Body of pancreas (tissue), 4 donors: ENCODE results near the gene SNF8. TPM values are rescaled to one million over a fixed set of nuclear protein-coding genes. Genes with fewer than 3 reads are reported as not detected.

Source experiments
- ATAC-seq: fragments of 150-250 bp; one replicate; pipeline ENCODE4 v1.9.1; 2016
- DNase-seq, 4 donors: peaks; one replicate each; pipeline ENCODE4 v3.0.0-alpha.2; 2019
- H3K27ac ChIP-seq, 4 donors: fragments of 200-600 bp; sonication (generic); 1 replicate in 3 of 4; 2 replicates in 1 of 4; pipeline versions ENCODE4 v1.5.1 to v1.6.1; 2016 to 2019; ENCODE audit warnings: mild to moderate bottlenecking in 1 of 4, mixed read lengths in 1 of 4, moderate library complexity in 1 of 4
- H3K27me3 ChIP-seq, 2 donors: fragments of 200-600 bp; sonication (generic); one replicate each; pipeline ENCODE4 v1.6.0; 2016; ENCODE audit warnings: mild to moderate bottlenecking in 1 of 2
- H3K36me3 ChIP-seq, 2 donors: fragments of 200-600 bp; sonication (generic); replicated peaks in 1 of 2; 2 replicates each; pipeline ENCODE4 v1.5.1; 2016; ENCODE audit warnings: low read depth in 2 of 2; ENCODE audit not compliant: insufficient read depth in 1 of 2
- H3K4me1 ChIP-seq: fragments of 200-600 bp; sonication (generic); one replicate; pipeline ENCODE4 v1.6.0; 2016
- H3K4me3 ChIP-seq, 2 donors: fragments of 200-600 bp; sonication (generic); 1 replicate in 1 of 2; 2 replicates in 1 of 2; pipeline ENCODE4 v1.5.1; 2016 to 2019
- H3K9me3 ChIP-seq, 3 donors: fragments of 200-600 bp; sonication (generic); 1 replicate in 2 of 3; 2 replicates in 1 of 3; pipeline ENCODE4 v1.5.1; 2016
- CTCF ChIP-seq, 7 experiments: fragments of 450-650 bp in 4 of 7; fragments of 200-600 bp in 3 of 7; sonication (generic) in 3 of 7; IDR thresholded peaks; one replicate each; pipeline ENCODE4 v1.5.1; 2016 to 2019; ENCODE audit warnings: antibody characterized with exemption in 7 of 7
- POLR2A ChIP-seq, 3 donors: fragments of 450-650 bp; IDR thresholded peaks; one replicate each; pipeline ENCODE4 v1.6.1; 2016; ENCODE audit warnings: antibody characterized with exemption in 3 of 3, mild to moderate bottlenecking in 2 of 3
- WGBS, 2 donors: methylation state at CpG; one replicate each; pipeline ENCODE4 v1.1.5; 2017; 5-methylcytosine and 5-hydroxymethylcytosine counted together
- intact Hi-C: fragments of 100-400 bp; cut with DNase I; formaldehyde crosslinking; loops from one replicate; pipeline ENCODE4 v1.15.1; 2023
- total RNA-seq, 2 donors: library from RNA; depleted of rRNA; stranded (reverse); fragments of >200 nt; gene quantifications; one replicate each; pipeline ENCODE4 v1.1.0, GENCODE V29; 2016

The SNF8 gene
- total RNA-seq, 2 donors from 2014 or later: 35.9 to 39.4 TPM

GRCh38 chr17:48961516-48962233, 17.0 kb upstream of the SNF8 start:
- DNase-seq: no peak
- peaks cover 0 to 6% of the 10 kb centered on the region in 2 donors for H3K27me3 ChIP-seq
- no peak for TF ChIP-seq CTCF (IDR thresholded peaks at IDR 0.05)
- no peak for TF ChIP-seq POLR2A (IDR thresholded peaks at IDR 0.05)

GRCh38 chr17:48960834-48961515, 16.3 kb upstream of the SNF8 start:
- DNase-seq: no peak
- Histone ChIP-seq H3K27ac (no peak overlapping the region), H3K4me3 (no peak overlapping the region), H3K27me3 (peaks cover 0 to 6% of the 10 kb centered on the region in 2 donors), H3K4me1 (no peaks in the 10 kb centered on the region), H3K9me3 (no peaks in the 10 kb centered on the region), H3K36me3 (no peaks in the 10 kb centered on the region)
- intact Hi-C loops: no loop called here
- 14 to 34% methylated on average over 4 to 11 of the region's 11 CpGs for WGBS, 2 donors
- no peak for ATAC-seq
- TF ChIP-seq POLR2A (IDR thresholded peaks at IDR 0.05) (no peak), CTCF (IDR thresholded peaks at IDR 0.05) (no peak)

More at GRCh38 chr17:48961516-48962233, 17.0 kb upstream of the SNF8 start:
- ATAC-seq: no peak
- Histone ChIP-seq H3K27ac (no peak overlapping the region), H3K4me1 (no peaks in the 10 kb centered on the region), H3K36me3 (no peaks in the 10 kb centered on the region), H3K9me3 (no peaks in the 10 kb centered on the region), H3K4me3 (no peak overlapping the region)
- WGBS, 2 donors: 22 to 29% methylated on average over 9 to 10 of the region's 10 CpGs
- intact Hi-C loops: no loop called here

GRCh38 chr17:48954300-48954755, 9.7 kb upstream of the SNF8 start:
- H3K4me1 ChIP-seq: no peaks in the 10 kb centered on the region
- intact Hi-C loops: no loop called here
- WGBS, 2 donors: 7 to 33% methylated on average over 5 to 7 of the region's 7 CpGs
- ATAC-seq (no peak), DNase-seq (no peak)
- H3K27me3 ChIP-seq: no peaks in the 10 kb centered on the region
- no peak overlapping the region for H3K27ac ChIP-seq
- no peaks in the 10 kb centered on the region for H3K9me3 ChIP-seq
- H3K36me3 ChIP-seq: no peaks in the 10 kb centered on the region
- no peak overlapping the region for H3K4me3 ChIP-seq
- no peak for TF ChIP-seq POLR2A (IDR thresholded peaks at IDR 0.05)
- TF ChIP-seq CTCF (IDR thresholded peaks at IDR 0.05): no peak

- no peak for DNase-seq
- 11 to 12% methylated on average over 5 of the region's 5 CpGs for WGBS, 2 donors
- H3K9me3 ChIP-seq: no peaks in the 10 kb centered on the region
- TF ChIP-seq CTCF (IDR thresholded peaks at IDR 0.05): no peak
- TF ChIP-seq POLR2A (IDR thresholded peaks at IDR 0.05): no peak
- ATAC-seq: no peak
- no peak overlapping the region for H3K27ac ChIP-seq
- no peaks in the 10 kb centered on the region for H3K36me3 ChIP-seq
- intact Hi-C loops: no loop called here
- no peaks in the 10 kb centered on the region for H3K4me1 ChIP-seq
- H3K4me3 ChIP-seq: no peak overlapping the region
- no peaks in the 10 kb centered on the region for H3K27me3 ChIP-seq
These were observed 8.3 kb upstream of the SNF8 start for GRCh38 chr17:48952904-48953303.
